ENCODE results near the gene THBD. TPM values are rescaled to one million over a fixed set of nuclear protein-coding genes. Genes with fewer than 3 reads are reported as not detected.

Gene THBD
- total RNA-seq, 4 donors from 2014 or later = 48.1 to 60.3 (median 56.9) TPM

DNA sequence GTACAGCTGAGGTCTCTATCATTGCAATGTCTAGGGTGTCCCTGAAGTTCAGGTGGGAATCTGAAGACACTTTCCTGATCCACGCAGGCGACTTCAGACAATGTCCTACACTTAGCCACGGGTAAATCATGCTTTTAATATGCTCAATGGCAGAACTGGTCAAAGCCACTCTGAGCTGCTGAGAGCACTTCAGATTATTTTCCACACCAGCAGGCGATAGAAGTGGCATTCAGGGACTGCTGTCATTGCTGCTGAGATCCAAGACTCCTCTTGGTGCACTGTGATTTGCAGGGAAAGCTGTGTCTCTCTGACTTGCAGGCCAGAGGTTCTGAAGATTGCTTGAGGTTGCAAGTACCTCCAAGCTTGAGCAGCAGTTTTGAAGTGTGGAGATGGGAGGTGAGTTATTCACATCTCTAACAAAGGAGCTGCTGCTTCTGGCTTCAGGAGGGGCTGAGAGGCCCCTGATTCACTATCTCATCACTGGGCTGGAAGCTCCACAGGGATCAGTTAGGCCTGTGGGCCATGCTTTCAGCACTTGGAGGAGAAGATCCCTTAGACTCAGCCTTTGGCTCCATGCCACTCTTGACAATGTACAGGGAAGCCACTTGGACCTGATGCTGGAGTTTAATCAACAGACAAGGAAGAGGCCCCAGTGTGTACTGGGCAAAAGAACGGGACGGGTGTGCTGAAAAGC, 17.3 kb downstream of the THBD start:
- H3K27ac ChIP-seq = no peak overlapping the region
- 85 to 87% methylated on average over 6 of the region's 6 CpGs for WGBS, 2 donors
- peaks cover 0 to 24% of the 10 kb centered on the region in 2 donors for H3K27me3 ChIP-seq
- no peak overlapping the region for H3K4me3 ChIP-seq
- DNase-seq (ENCODE audit: low spot score in 2 of 2) = no peak
- no peak for TF ChIP-seq POLR2A (IDR thresholded peaks at IDR 0.05)
- TF ChIP-seq, protein P1, sequence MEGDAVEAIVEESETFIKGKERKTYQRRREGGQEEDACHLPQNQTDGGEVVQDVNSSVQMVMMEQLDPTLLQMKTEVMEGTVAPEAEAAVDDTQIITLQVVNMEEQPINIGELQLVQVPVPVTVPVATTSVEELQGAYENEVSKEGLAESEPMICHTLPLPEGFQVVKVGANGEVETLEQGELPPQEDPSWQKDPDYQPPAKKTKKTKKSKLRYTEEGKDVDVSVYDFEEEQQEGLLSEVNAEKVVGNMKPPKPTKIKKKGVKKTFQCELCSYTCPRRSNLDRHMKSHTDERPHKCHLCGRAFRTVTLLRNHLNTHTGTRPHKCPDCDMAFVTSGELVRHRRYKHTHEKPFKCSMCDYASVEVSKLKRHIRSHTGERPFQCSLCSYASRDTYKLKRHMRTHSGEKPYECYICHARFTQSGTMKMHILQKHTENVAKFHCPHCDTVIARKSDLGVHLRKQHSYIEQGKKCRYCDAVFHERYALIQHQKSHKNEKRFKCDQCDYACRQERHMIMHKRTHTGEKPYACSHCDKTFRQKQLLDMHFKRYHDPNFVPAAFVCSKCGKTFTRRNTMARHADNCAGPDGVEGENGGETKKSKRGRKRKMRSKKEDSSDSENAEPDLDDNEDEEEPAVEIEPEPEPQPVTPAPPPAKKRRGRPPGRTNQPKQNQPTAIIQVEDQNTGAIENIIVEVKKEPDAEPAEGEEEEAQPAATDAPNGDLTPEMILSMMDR (IDR thresholded peaks at IDR 0.05) = no peak
- TF ChIP-seq EP300 (IDR thresholded peaks at IDR 0.05) = no peak
- peaks cover 0 to 4% (median 0%) of the 10 kb centered on the region in 4 donors for H3K4me1 ChIP-seq
- H3K9me3 ChIP-seq = no peaks in the 10 kb centered on the region
- H3K36me3 ChIP-seq = no peaks in the 10 kb centered on the region

DNA sequence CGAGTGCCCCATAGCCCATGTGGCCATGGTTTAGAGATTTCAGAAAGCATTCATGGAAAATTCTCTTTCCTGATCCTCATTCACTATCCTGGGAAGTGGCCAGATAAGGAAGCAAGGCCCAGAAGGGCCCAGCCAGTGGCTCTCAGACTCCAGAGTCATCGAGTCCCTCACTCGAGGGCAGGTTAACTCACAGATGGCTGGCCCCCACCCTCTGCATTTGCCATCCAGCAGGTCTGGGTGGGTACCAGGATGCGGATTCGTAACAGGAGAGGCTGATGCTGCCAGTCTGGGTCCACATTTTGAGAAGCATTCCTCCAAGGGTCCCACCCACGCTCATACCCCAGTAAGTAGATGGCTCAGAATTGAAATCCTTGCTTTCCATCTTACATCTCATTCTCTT, 18.1 kb downstream of the THBD start:
- WGBS, 2 donors = 91 to 97% methylated on average over 6 of the region's 6 CpGs
- peaks cover 0 to 4% (median 0%) of the 10 kb centered on the region in 4 donors for H3K4me1 ChIP-seq

DNA sequence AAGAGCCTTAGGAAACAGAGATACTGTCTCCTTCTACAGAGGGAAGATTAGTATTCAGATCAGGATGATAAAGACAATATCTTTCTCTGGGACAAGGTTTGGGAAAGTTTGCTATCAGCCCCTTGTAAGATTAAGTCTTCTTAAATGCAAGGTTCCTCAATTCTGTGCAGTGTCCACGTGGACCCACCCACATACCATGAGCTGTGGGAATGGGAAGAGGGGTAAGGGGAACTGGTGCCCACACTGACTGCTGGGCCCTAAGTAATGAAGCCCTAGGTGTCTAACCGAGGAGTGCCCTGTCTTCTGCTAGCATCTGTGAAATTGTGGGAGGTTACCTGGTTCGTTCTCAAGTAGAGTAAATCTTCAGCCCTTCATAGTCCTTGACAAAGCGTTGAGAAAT, 20.1 kb downstream of the THBD start:
- H3K4me3 ChIP-seq = no peak overlapping the region
- no peak overlapping the region for H3K27ac ChIP-seq
- 72 to 77% methylated on average over 4 of the region's 4 CpGs for WGBS, 2 donors
- DNase-seq (ENCODE audit: low spot score in 2 of 2) = no peak
- H3K36me3 ChIP-seq = no peaks in the 10 kb centered on the region
- H3K27me3 ChIP-seq = peaks cover 0 to 5% of the 10 kb centered on the region in 2 donors
- no peaks in the 10 kb centered on the region for H3K9me3 ChIP-seq
- H3K4me1 ChIP-seq = no peaks in the 10 kb centered on the region
- TF ChIP-seq EP300 (IDR thresholded peaks at IDR 0.05) (no peak), POLR2A (IDR thresholded peaks at IDR 0.05) (no peak)
- TF ChIP-seq, protein P1 (IDR thresholded peaks at IDR 0.05) = no peak

More for the DNA sequence above, 18.1 kb downstream of the THBD start:
- TF ChIP-seq, protein P1 (IDR thresholded peaks at IDR 0.05) = no peak
- TF ChIP-seq POLR2A (IDR thresholded peaks at IDR 0.05) (no peak), EP300 (IDR thresholded peaks at IDR 0.05) (no peak)
- Histone ChIP-seq H3K27ac (no peak overlapping the region), H3K27me3 (peaks cover 0 to 22% of the 10 kb centered on the region in 2 donors), H3K36me3 (no peaks in the 10 kb centered on the region), H3K9me3 (no peaks in the 10 kb centered on the region), H3K4me3 (no peak overlapping the region)
- DNase-seq (ENCODE audit: low spot score in 2 of 2) = no peak

DNA sequence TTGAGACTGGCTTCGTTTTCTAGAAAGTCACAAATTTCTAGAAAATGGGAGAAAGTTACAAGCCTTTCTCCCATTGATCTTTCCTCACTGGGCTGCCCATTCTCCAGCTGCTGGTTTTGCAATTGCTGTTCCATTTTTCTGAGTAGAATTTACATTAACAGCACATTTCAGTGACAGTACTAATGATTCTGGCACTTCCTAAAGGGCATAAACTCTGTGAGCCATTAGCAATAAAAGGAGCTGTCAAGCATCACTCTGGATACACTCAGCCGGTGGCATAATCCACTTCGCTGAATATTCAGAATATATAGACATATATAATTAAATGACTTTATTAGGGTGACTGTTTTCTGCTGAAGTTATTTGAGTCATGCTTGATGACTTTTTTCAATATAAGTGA, 21.1 kb downstream of the THBD start:
- Histone ChIP-seq H3K27ac (no peak overlapping the region), H3K27me3 (no peaks in the 10 kb centered on the region), H3K9me3 (no peaks in the 10 kb centered on the region), H3K36me3 (no peaks in the 10 kb centered on the region), H3K4me3 (no peak overlapping the region), H3K4me1 (no peaks in the 10 kb centered on the region)
- TF ChIP-seq EP300 (IDR thresholded peaks at IDR 0.05) (no peak), POLR2A (IDR thresholded peaks at IDR 0.05) (no peak)
- TF ChIP-seq, protein P1 (IDR thresholded peaks at IDR 0.05) = no peak
- WGBS, 2 donors = 87 to 89% methylated on average over 3 of the region's 3 CpGs
- no peak for DNase-seq (ENCODE audit: low spot score in 2 of 2)

DNA sequence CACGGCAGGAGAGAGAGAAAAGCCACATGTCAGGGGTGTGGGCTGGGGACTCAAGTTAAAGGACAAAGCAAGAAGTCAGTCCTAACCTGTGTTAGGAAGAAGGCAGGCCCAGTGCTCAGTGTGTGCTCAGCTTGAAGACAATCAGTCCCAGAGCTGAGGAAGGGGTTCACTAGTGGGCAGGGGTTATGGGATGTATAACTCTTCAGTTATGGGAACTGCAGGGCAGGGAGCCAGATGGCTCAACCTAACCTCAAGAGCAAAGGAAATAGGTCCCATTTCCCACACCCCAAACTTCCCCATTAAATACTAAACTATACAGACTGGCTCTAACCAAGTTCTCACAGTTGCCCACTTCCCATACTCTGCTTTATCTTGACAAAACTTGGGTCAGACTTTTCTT, 21.8 kb downstream of the THBD start:
- H3K4me1 ChIP-seq = no peaks in the 10 kb centered on the region
- DNase-seq (ENCODE audit: low spot score in 2 of 2) = no peak
- TF ChIP-seq EP300 (IDR thresholded peaks at IDR 0.05) = no peak
- no peak for TF ChIP-seq POLR2A (IDR thresholded peaks at IDR 0.05)
- TF ChIP-seq, protein P1 (IDR thresholded peaks at IDR 0.05) = no peak
- H3K36me3 ChIP-seq = no peaks in the 10 kb centered on the region
- H3K9me3 ChIP-seq = no peaks in the 10 kb centered on the region
- 82 to 86% methylated on average over 1 of the region's 1 CpG for WGBS, 2 donors
- H3K4me3 ChIP-seq = no peak overlapping the region
- no peaks in the 10 kb centered on the region for H3K27me3 ChIP-seq
- no peak overlapping the region for H3K27ac ChIP-seq
